Activated naive CD4-positive, alpha-beta T cell treated with anti-CD3 and anti-CD28 coated beads for 36 hours (primary cell): ENCODE results near the gene PIP5K1B. TPM values are rescaled to one million over a fixed set of nuclear protein-coding genes. Genes with fewer than 3 reads are reported as not detected.

Source experiments
- CTCF ChIA-PET: fragments of 350-600 bp; sonication (Branson Sonifier 250); formaldehyde crosslinking; loops from one replicate; lab custom pipeline; 2021; ENCODE audit warnings: antibody characterized with exemption; lab: Charles Lee
- DNase-seq: peaks from one replicate; pipeline ENCODE4 v3.0.0-alpha.2; 2020
- H3K27ac Mint-ChIP-seq: one replicate; pipeline ENCODE4 v1.8.0; 2021; ENCODE audit warnings: mild to moderate bottlenecking, mixed read lengths
- H3K27me3 Mint-ChIP-seq: one replicate; pipeline ENCODE4 v1.8.0; 2021; ENCODE audit warnings: low read depth, mixed read lengths
- H3K36me3 Mint-ChIP-seq: one replicate; pipeline ENCODE4 v1.8.0; 2021; ENCODE audit warnings: low read depth, mixed read lengths
- H3K4me1 Mint-ChIP-seq: one replicate; pipeline ENCODE4 v1.8.0; 2021; ENCODE audit warnings: low read depth, mixed read lengths
- H3K4me3 Mint-ChIP-seq: one replicate; pipeline ENCODE4 v1.8.0; 2021; ENCODE audit warnings: mild to moderate bottlenecking, moderate library complexity, mixed read lengths
- H3K9me3 Mint-ChIP-seq: one replicate; pipeline ENCODE4 v1.8.0; 2021; ENCODE audit warnings: mixed read lengths
- intact Hi-C: fragments of 100-400 bp; cut with micrococcal nuclease; formaldehyde crosslinking; loops from one replicate; pipeline ENCODE4 v1.15.1; 2023
- total RNA-seq, 2 experiments: library from RNA; stranded (reverse); gene quantifications; one replicate each; pipeline ENCODE4 v1.2.3, GENCODE V29; 2021

Gene PIP5K1B
- under 1 TPM; 0.38 to 0.42 TPM for total RNA-seq

GRCh38 chr9:68704814-68705530, at the start of gene PIP5K1B:
TSS of gene PIP5K1B (plus strand) at chr9:68705240. CDS start at chr9:68822615, 117,375 bp downstream.
- Mint-ChIP-seq H3K36me3 (no peaks in the 10 kb centered on the region), H3K27me3 (peaks cover 68% of the 10 kb centered on the region), H3K27ac (no peak within 1 kb of the TSS), H3K9me3 (no peaks in the 10 kb centered on the region), H3K4me3 (peak within 1 kb of the TSS; percentile 82), H3K4me1 (peaks cover 17% of the 10 kb centered on the region)
- peak; percentile 62 for DNase-seq
- intact Hi-C loops, result loop anchor here (1.0 to 5.0 kb wide), 4 partner anchors 76 to 322 kb away; a partner anchor contains a TSS
- CTCF ChIA-PET, result interaction anchor here (1.3 kb wide), 1 partner anchor 294 kb away, joined by 3 read pairs; no protein-coding TSS in a partner anchor

DNA sequence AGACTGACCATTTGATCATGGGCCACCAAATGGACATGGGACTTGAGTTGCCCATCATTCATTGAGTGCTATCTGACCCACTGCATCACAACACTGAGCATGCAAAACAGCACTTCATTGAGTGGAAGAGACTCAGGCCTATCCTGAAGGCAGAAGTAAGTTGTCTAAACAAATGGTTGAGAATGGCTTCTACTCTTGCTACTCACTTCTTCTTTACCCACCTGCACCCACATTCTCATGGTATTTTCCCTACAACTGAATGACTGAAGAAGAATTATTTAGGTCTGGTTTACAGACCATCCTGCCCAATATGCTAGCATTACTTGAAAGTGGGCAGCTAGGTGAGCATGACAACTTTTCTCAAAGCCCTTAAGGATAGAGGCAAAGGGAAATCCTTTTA, 41.0 kb upstream of the PIP5K1B start:
- CTCF ChIA-PET, result no interaction called here
- DNase-seq, result no peak
- Mint-ChIP-seq H3K9me3 (no peaks in the 10 kb centered on the region), H3K4me1 (no peaks in the 10 kb centered on the region), H3K4me3 (no peak overlapping the region), H3K36me3 (no peaks in the 10 kb centered on the region), H3K27me3 (no peaks in the 10 kb centered on the region), H3K27ac (no peak overlapping the region)
- intact Hi-C loops, result no loop called here

- Mint-ChIP-seq H3K36me3 (no peaks in the 10 kb centered on the region), H3K27me3 (no peaks in the 10 kb centered on the region), H3K4me1 (no peaks in the 10 kb centered on the region), H3K9me3 (no peaks in the 10 kb centered on the region), H3K27ac (no peak overlapping the region), H3K4me3 (no peak overlapping the region)
- intact Hi-C loops, result no loop called here
- CTCF ChIA-PET, result no interaction called here
- no peak for DNase-seq
These were observed 36.9 kb upstream of the PIP5K1B start for GRCh38 chr9:68668127-68668526.

DNA sequence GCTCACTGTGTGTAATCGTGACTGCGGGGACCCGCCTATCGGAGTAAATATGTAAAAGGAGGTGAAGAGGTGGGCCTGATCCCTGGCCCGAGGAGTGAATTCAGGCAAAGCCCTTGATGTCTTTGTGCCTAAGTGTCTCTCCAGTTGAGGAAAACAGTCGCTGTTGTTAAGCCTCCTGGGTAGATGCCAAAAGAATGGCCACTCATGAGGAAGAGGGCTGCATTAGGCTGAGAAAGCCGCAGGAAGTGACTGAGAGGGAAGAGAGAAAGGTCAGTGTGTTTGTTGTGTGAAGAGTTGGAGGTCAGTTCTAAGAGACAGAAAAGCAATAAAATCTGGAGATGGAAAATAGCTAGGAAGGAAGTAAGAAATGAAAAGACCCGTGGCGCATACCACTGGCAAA, 35.8 kb upstream of the PIP5K1B start:
- no peak overlapping the region for H3K4me3 Mint-ChIP-seq
- no peaks in the 10 kb centered on the region for H3K9me3 Mint-ChIP-seq
- CTCF ChIA-PET, result no interaction called here
- no peaks in the 10 kb centered on the region for H3K4me1 Mint-ChIP-seq
- H3K36me3 Mint-ChIP-seq, result no peaks in the 10 kb centered on the region
- no peak overlapping the region for H3K27ac Mint-ChIP-seq
- intact Hi-C loops, result no loop called here
- DNase-seq, result no peak
- H3K27me3 Mint-ChIP-seq, result no peaks in the 10 kb centered on the region

DNA sequence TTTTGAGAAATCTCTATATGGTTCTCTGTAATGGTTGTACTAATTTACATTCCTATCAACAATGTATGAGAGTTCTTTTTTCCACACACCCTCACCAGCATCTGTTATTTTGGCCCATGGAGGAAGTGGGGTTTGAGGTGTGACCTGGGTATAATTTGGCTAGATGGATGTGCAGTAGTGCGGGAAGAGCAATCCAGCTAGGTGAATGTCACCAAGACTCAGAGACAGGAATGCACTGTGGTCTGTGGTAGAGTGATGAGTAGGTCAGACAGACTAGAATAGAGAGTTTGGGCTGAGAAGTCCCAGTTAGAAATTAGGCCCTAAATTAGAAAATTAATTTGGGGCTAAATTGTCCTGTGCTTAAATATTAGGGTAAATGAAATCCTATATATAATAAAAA, 32.8 kb upstream of the PIP5K1B start:
- Mint-ChIP-seq H3K4me1 (no peaks in the 10 kb centered on the region), H3K9me3 (no peaks in the 10 kb centered on the region), H3K27ac (no peak overlapping the region), H3K36me3 (no peaks in the 10 kb centered on the region), H3K4me3 (no peak overlapping the region), H3K27me3 (peaks cover 8% of the 10 kb centered on the region)
- DNase-seq, result no peak
- intact Hi-C loops, result no loop called here
- CTCF ChIA-PET, result interaction anchor here (0.8 kb wide), 1 partner anchor 14 kb away, joined by 4 read pairs; no protein-coding TSS in a partner anchor

GRCh38 chr9:68672625-68673024, 32.4 kb upstream of the PIP5K1B start:
- Mint-ChIP-seq H3K27me3 (peaks cover 10% of the 10 kb centered on the region), H3K27ac (no peak overlapping the region), H3K36me3 (no peaks in the 10 kb centered on the region), H3K9me3 (no peaks in the 10 kb centered on the region), H3K4me1 (no peaks in the 10 kb centered on the region), H3K4me3 (no peak overlapping the region)
- intact Hi-C loops, result no loop called here
- no peak for DNase-seq
- CTCF ChIA-PET, result interaction anchor here (0.8 kb wide), 1 partner anchor 14 kb away, joined by 4 read pairs; no protein-coding TSS in a partner anchor

GRCh38 chr9:68678430-68678829, 26.6 kb upstream of the PIP5K1B start:
- H3K9me3 Mint-ChIP-seq, result no peaks in the 10 kb centered on the region
- intact Hi-C loops, result no loop called here
- DNase-seq, result no peak
- H3K4me1 Mint-ChIP-seq, result peaks cover 3% of the 10 kb centered on the region
- no peak overlapping the region for H3K4me3 Mint-ChIP-seq
- CTCF ChIA-PET, result no interaction called here
- peaks cover 12% of the 10 kb centered on the region for H3K27me3 Mint-ChIP-seq
- H3K36me3 Mint-ChIP-seq, result no peaks in the 10 kb centered on the region
- no peak overlapping the region for H3K27ac Mint-ChIP-seq

- Mint-ChIP-seq H3K4me3 (no peak overlapping the region), H3K9me3 (no peaks in the 10 kb centered on the region), H3K27me3 (peaks cover 17% of the 10 kb centered on the region), H3K4me1 (peaks cover 5% of the 10 kb centered on the region), H3K27ac (no peak overlapping the region), H3K36me3 (no peaks in the 10 kb centered on the region)
- CTCF ChIA-PET, result no interaction called here
- no peak for DNase-seq
- intact Hi-C loops, result no loop called here
These were observed 21.6 kb upstream of the PIP5K1B start for GRCh38 chr9:68683433-68683832.

DNA sequence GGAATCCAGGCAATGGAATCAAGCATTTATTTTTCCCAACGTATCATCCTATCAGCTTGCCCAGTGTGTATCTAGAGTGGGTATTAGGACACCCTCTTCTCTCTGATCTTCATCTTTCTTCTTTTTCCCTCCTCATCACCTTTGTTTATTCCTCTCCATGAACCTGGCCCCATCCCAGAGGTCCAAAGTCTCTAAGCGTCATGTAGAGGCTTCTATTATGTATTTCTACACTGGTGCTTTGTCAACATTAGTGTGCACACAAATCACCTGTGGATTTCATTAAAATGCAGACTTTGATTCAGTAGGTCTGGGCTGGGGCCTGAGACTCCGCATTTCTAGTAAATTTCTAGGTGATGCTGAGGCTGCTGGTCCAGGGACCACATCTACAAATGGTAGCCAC, 19.8 kb upstream of the PIP5K1B start:
- no peak overlapping the region for H3K27ac Mint-ChIP-seq
- H3K36me3 Mint-ChIP-seq, result no peaks in the 10 kb centered on the region
- intact Hi-C loops, result loop anchor here (1.0 to 5.0 kb wide), 4 partner anchors 101 to 327 kb away; partner anchors contain the start of gene PRKACG
- CTCF ChIA-PET, result interaction anchor here (1.0 kb wide), 1 partner anchor 104 kb away, joined by 3 read pairs; no protein-coding TSS in a partner anchor
- peaks cover 16% of the 10 kb centered on the region for H3K27me3 Mint-ChIP-seq
- peaks cover 5% of the 10 kb centered on the region for H3K4me1 Mint-ChIP-seq
- no peak overlapping the region for H3K4me3 Mint-ChIP-seq
- H3K9me3 Mint-ChIP-seq, result no peaks in the 10 kb centered on the region
- no peak for DNase-seq

GRCh38 chr9:68685770-68686169, 19.3 kb upstream of the PIP5K1B start:
- intact Hi-C loops, result loop anchor here (1.0 to 5.0 kb wide), 4 partner anchors 101 to 327 kb away; partner anchors contain the start of gene PRKACG
- Mint-ChIP-seq H3K4me3 (no peak overlapping the region), H3K4me1 (peaks cover 5% of the 10 kb centered on the region), H3K27me3 (peaks cover 16% of the 10 kb centered on the region), H3K9me3 (no peaks in the 10 kb centered on the region), H3K36me3 (no peaks in the 10 kb centered on the region), H3K27ac (no peak overlapping the region)
- CTCF ChIA-PET, result interaction anchor here (0.5 to 1.2 kb wide), 6 partner anchors 12 to 280 kb away, joined by 3 to 4 read pairs (median 3); no protein-coding TSS in a partner anchor
- peak; percentile 61 for DNase-seq

GRCh38 chr9:68690088-68690487, 15.0 kb upstream of the PIP5K1B start:
- CTCF ChIA-PET, result interaction anchor here (0.9 kb wide), 1 partner anchor 9 kb away, joined by 3 read pairs; no protein-coding TSS in a partner anchor
- Mint-ChIP-seq H3K27ac (no peak overlapping the region), H3K4me1 (no peaks in the 10 kb centered on the region), H3K36me3 (no peaks in the 10 kb centered on the region), H3K9me3 (no peaks in the 10 kb centered on the region), H3K27me3 (peaks cover 22% of the 10 kb centered on the region), H3K4me3 (no peak overlapping the region)
- no peak for DNase-seq
- intact Hi-C loops, result no loop called here

DNA sequence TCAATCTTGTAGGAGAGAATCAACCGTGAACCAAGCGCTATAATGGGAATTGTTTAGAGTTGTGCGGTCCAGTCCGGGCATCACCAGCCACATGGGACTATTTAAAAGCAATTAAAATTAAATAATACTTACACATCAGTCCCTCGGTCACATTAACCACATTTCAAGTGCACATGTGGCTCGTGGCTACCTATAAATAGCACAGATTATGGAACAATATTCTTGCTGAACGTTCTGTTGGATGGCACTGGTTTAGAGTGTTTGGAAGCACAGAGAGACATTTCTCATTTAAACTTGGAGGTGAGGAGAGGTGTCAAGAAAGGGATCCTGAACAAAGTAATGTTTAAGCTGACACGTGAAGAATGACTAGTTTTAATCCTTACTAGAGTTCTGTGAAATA, 12.5 kb upstream of the PIP5K1B start:
- DNase-seq, result no peak
- H3K4me3 Mint-ChIP-seq, result no peak overlapping the region
- CTCF ChIA-PET, result interaction anchor here (0.8 kb wide), 1 partner anchor 20 kb away, joined by 3 read pairs; no protein-coding TSS in a partner anchor
- H3K27me3 Mint-ChIP-seq, result peaks cover 26% of the 10 kb centered on the region
- H3K27ac Mint-ChIP-seq, result no peak overlapping the region
- no peaks in the 10 kb centered on the region for H3K36me3 Mint-ChIP-seq
- no peaks in the 10 kb centered on the region for H3K4me1 Mint-ChIP-seq
- H3K9me3 Mint-ChIP-seq, result no peaks in the 10 kb centered on the region
- intact Hi-C loops, result no loop called here

DNA sequence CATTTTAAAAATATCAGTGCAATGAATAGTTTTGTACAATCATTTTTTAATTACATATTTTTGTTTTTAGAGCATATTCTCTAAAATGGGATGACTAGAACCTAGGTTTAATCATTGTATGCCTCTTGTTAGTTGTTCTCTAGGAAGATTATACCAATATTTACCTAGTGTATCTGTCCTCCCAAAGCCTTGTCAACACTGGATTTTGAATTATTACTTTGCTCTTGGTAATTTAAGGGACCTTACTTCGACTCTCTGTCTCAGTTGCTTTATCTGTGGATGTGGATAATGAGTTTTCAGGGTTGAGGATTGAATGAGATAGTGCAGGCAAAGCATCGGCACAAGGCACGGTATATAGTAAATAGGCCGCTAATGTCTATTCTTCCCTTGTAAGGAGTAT, 10.9 kb upstream of the PIP5K1B start:
- Mint-ChIP-seq H3K4me3 (no peak overlapping the region), H3K27me3 (peaks cover 40% of the 10 kb centered on the region), H3K27ac (no peak overlapping the region), H3K36me3 (no peaks in the 10 kb centered on the region), H3K9me3 (no peaks in the 10 kb centered on the region), H3K4me1 (no peaks in the 10 kb centered on the region)
- CTCF ChIA-PET, result no interaction called here
- intact Hi-C loops, result no loop called here
- DNase-seq, result no peak
